HEK293T (cell line): ENCODE measurements around the gene NACAD.

Experiments
- ARNT ChIP-seq: fragments of 450-650 bp; IDR thresholded peaks from 2 replicates; pipeline ENCODE4 v1.6.1; 2017; ENCODE audit warnings: mild to moderate bottlenecking
- BHLHE40 ChIP-seq: fragments of 450-650 bp; IDR thresholded peaks from 2 replicates; pipeline ENCODE4 v1.6.1; 2016; ENCODE audit warnings: mild to moderate bottlenecking, moderate library complexity, borderline replicate concordance
- CTBP1 ChIP-seq: fragments of 450-650 bp; IDR thresholded peaks from 2 replicates; pipeline ENCODE4 v1.6.1; 2016; ENCODE audit warnings: borderline replicate concordance
- ELF4 ChIP-seq: fragments of 450-650 bp; IDR thresholded peaks from 2 replicates; pipeline ENCODE4 v1.6.1; 2017; ENCODE audit warnings: antibody characterized with exemption
- FOXA1 ChIP-seq: fragments of 450-650 bp; IDR thresholded peaks from 2 replicates; pipeline ENCODE4 v1.6.1; 2016; ENCODE audit warnings: mild to moderate bottlenecking
- FOXK2 ChIP-seq: fragments of 450-650 bp; IDR thresholded peaks from 2 replicates; pipeline ENCODE4 v1.6.1; 2016; ENCODE audit warnings: mild to moderate bottlenecking
- FOXM1 ChIP-seq: fragments of 450-650 bp; IDR thresholded peaks from 2 replicates; pipeline ENCODE4 v1.6.1; 2017; ENCODE audit warnings: mild to moderate bottlenecking, borderline replicate concordance
- HDGF ChIP-seq: fragments of 450-650 bp; IDR thresholded peaks from 2 replicates; pipeline ENCODE4 v1.6.1; 2017; ENCODE audit warnings: antibody characterized with exemption, borderline replicate concordance
- L3MBTL2 ChIP-seq: fragments of 450-650 bp; conservative IDR thresholded peaks from 2 replicates; pipeline ENCODE4 v1.6.1; 2016; ENCODE audit warnings: mild to moderate bottlenecking
- LEF1 ChIP-seq: fragments of 450-650 bp; IDR thresholded peaks from 2 replicates; pipeline ENCODE4 v1.6.1; 2017; ENCODE audit warnings: mild to moderate bottlenecking, borderline replicate concordance
- NFRKB ChIP-seq: fragments of 450-650 bp; IDR thresholded peaks from 2 replicates; pipeline ENCODE4 v1.6.1; 2016; ENCODE audit warnings: mild to moderate bottlenecking, moderate library complexity
- SUZ12 ChIP-seq: fragments of 450-650 bp; IDR thresholded peaks from 2 replicates; pipeline ENCODE4 v1.6.1; 2016; ENCODE audit warnings: mild to moderate bottlenecking
- TARDBP ChIP-seq: fragments of 450-650 bp; IDR thresholded peaks from 2 replicates; pipeline ENCODE4 v1.6.1; 2016
- TF ChIP-seq, protein P1 (sequence below): fragments of 450-650 bp; IDR thresholded peaks from 2 replicates; pipeline ENCODE4 v1.6.1; 2016

DNA sequence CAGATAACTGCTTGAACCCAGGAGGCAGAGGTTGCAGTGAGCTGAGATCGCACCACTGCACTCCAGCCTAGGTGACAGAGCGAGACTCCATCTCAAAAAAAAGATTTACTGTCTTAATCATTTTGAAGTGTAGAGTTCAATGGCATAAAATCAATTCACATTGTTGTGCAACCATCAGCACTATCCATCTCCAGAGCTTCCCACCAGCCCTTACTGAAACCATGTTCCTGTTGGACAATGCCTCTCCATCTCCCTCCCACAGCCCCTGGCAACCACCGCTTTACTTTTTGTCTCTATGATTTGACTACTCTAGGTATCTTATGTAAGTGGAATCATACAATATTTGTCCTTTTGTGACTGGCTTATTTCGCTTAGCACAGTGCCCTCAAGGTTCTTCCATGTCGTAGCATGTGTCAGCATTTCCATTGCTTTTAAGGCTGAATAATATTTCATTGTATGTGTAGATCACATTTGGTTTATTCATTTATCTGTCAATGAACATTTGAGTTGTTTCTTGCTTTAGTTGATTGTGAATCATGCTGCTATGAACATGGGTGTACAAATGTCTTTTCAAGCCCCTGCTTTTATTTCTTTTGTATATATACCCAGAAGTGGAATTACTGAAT is 33.1 kb downstream of the NACAD start:
- TF ChIP-seq, protein P1, sequence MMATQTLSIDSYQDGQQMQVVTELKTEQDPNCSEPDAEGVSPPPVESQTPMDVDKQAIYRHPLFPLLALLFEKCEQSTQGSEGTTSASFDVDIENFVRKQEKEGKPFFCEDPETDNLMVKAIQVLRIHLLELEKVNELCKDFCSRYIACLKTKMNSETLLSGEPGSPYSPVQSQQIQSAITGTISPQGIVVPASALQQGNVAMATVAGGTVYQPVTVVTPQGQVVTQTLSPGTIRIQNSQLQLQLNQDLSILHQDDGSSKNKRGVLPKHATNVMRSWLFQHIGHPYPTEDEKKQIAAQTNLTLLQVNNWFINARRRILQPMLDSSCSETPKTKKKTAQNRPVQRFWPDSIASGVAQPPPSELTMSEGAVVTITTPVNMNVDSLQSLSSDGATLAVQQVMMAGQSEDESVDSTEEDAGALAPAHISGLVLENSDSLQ: no peak
- no peak for TF ChIP-seq FOXM1
- no peak for TF ChIP-seq ARNT
- TF ChIP-seq FOXA1: no peak
- no peak for TF ChIP-seq HDGF
- TF ChIP-seq LEF1: no peak
- no peak for TF ChIP-seq CTBP1
- TF ChIP-seq FOXK2: no peak
- TF ChIP-seq ELF4: no peak
- no peak for TF ChIP-seq SUZ12
- TF ChIP-seq BHLHE40: no peak
- no peak for TF ChIP-seq L3MBTL2
- no peak for TF ChIP-seq TARDBP
- no peak for TF ChIP-seq NFRKB
